Measurements from ENCODE around the gene GALNS. TPM values are rescaled to one million over a fixed set of nuclear protein-coding genes. Genes with fewer than 3 reads are reported as not detected.

The GALNS gene
- total RNA-seq, 1 experiment from 2014 or later = 62.3 TPM

GRCh38 chr16:88904676-88905365 is 48.1 kb upstream of the GALNS start:
- Histone ChIP-seq H4K20me1 (ENCODE audit: insufficient read depth) (no peaks in the 10 kb centered on the region), H2AFZ (no peak overlapping the region), H3K27ac (no peak overlapping the region), H3K27me3 (ENCODE audit: insufficient read depth, low read depth) (peaks cover 9% of the 10 kb centered on the region), H3K4me1 (replicated peaks; ENCODE audit: insufficient read depth) (0 out of 2 replicates have a peak, but pooled peaks cover 5% of the 10 kb centered on the region), H3F3A (ENCODE audit: insufficient read depth, low read depth) (no peaks in the 10 kb centered on the region), H3K4me2 (no peak overlapping the region), H3K36me3 (ENCODE audit: low read depth) (no peaks in the 10 kb centered on the region), H3K4me3 (no peak overlapping the region), H3K9me2 (ENCODE audit: insufficient read depth) (no peaks in the 10 kb centered on the region), H3K9me3 (ENCODE audit: insufficient read depth, low read depth) (no peaks in the 10 kb centered on the region), H3K79me2 (ENCODE audit: low read depth) (no peaks in the 10 kb centered on the region)
- no peak for DNase-seq
- POLR2A ChIA-PET (ENCODE audit: unreplicated experiment) = no interaction called here
- CTCF ChIA-PET = no interaction called here
- no TSS peak for BruUV-seq (replicated peaks)
- no peak for TF ChIP-seq EZH2 (IDR thresholded peaks at IDR 0.05; ENCODE audit: low read depth)
- TF ChIP-seq CTCF (conservative IDR thresholded peaks at IDR 0.05) = no peak
- intact Hi-C loops (cut with micrococcal nuclease; ENCODE audit: unreplicated experiment) = no loop called here

- Histone ChIP-seq H3K4me2 (no peak overlapping the region), H3K27me3 (ENCODE audit: insufficient read depth, low read depth) (peaks cover 24% of the 10 kb centered on the region), H3K9me3 (ENCODE audit: insufficient read depth, low read depth) (no peaks in the 10 kb centered on the region), H3K9me2 (ENCODE audit: insufficient read depth) (no peaks in the 10 kb centered on the region), H2AFZ (no peak overlapping the region), H4K20me1 (ENCODE audit: insufficient read depth) (no peaks in the 10 kb centered on the region), H3K4me3 (no peak overlapping the region), H3K79me2 (ENCODE audit: low read depth) (no peaks in the 10 kb centered on the region), H3K27ac (no peak overlapping the region), H3F3A (ENCODE audit: insufficient read depth, low read depth) (no peaks in the 10 kb centered on the region), H3K36me3 (ENCODE audit: low read depth) (no peaks in the 10 kb centered on the region), H3K4me1 (replicated peaks; ENCODE audit: insufficient read depth) (0 out of 2 replicates have a peak, but pooled peaks cover 5% of the 10 kb centered on the region)
- no TSS peak for BruUV-seq (replicated peaks)
- no peak for DNase-seq
- intact Hi-C loops (cut with micrococcal nuclease; ENCODE audit: unreplicated experiment) = no loop called here
- CTCF ChIA-PET = no interaction called here
- POLR2A ChIA-PET (ENCODE audit: unreplicated experiment) = no interaction called here
- no peak for TF ChIP-seq EZH2 (IDR thresholded peaks at IDR 0.05; ENCODE audit: low read depth)
- TF ChIP-seq CTCF (conservative IDR thresholded peaks at IDR 0.05) = no peak
Measured at GRCh38 chr16:88903267-88903666, 46.5 kb upstream of the GALNS start.

- Histone ChIP-seq H3K36me3 (ENCODE audit: low read depth) (no peaks in the 10 kb centered on the region), H3K79me2 (ENCODE audit: low read depth) (no peaks in the 10 kb centered on the region), H3K4me3 (no peak overlapping the region), H3F3A (ENCODE audit: insufficient read depth, low read depth) (no peaks in the 10 kb centered on the region), H3K4me2 (no peak overlapping the region), H3K27me3 (ENCODE audit: insufficient read depth, low read depth) (peaks cover 28% of the 10 kb centered on the region), H4K20me1 (ENCODE audit: insufficient read depth) (no peaks in the 10 kb centered on the region), H3K9me2 (ENCODE audit: insufficient read depth) (no peaks in the 10 kb centered on the region), H3K4me1 (replicated peaks; ENCODE audit: insufficient read depth) (0 out of 2 replicates have a peak, but pooled peaks cover 1% of the 10 kb centered on the region), H3K9me3 (ENCODE audit: insufficient read depth, low read depth) (no peaks in the 10 kb centered on the region), H2AFZ (no peak overlapping the region), H3K27ac (no peak overlapping the region)
- no peak for DNase-seq
- ChIA-PET CTCF (no interaction called here), POLR2A (ENCODE audit: unreplicated experiment) (no interaction called here)
- TF ChIP-seq EZH2 (IDR thresholded peaks at IDR 0.05; ENCODE audit: low read depth) (no peak), CTCF (conservative IDR thresholded peaks at IDR 0.05) (no peak)
- intact Hi-C loops (cut with micrococcal nuclease; ENCODE audit: unreplicated experiment) = no loop called here
- no TSS peak for BruUV-seq (replicated peaks)
Measured at GRCh38 chr16:88902744-88903143, 46.0 kb upstream of the GALNS start.
